HepG2 (cell line): ENCODE data around the gene KIRREL3. TPM values are rescaled to one million over a fixed set of nuclear protein-coding genes. Genes with fewer than 3 reads are reported as not detected.

Experiments
- ATAC-seq: fragments of 200-7000 bp; cut with Tn5 transposase; 3 replicates; pipeline ENCODE4 v1.9.1; 2020; ENCODE audit warnings: mild to moderate bottlenecking, moderate library complexity
- BruUV-seq: library from RNA; stranded (reverse); fragments of 400-500 nt; replicated peaks from 2 replicates; lab custom pipeline; 2021; lab: Mats Ljungman, UMichigan
- CTCF ChIA-PET: fragments of 300-600 bp; formaldehyde crosslinking; extraction: SDS; loops from one replicate; lab custom pipeline; 2021; ENCODE audit warnings: low total read pairs, inconsistent platforms, low intra/inter-chr PET ratio; lab: Yijun Ruan, JAX
- POLR2A ChIA-PET: fragments of 350-600 bp; sonication (Branson Sonifier 250); formaldehyde crosslinking; loops from one replicate; lab custom pipeline; 2020; ENCODE audit warnings: antibody characterized with exemption, inconsistent platforms; lab: Yijun Ruan, JAX
- DNase-seq: peaks from one replicate; pipeline ENCODE4 v3.0.0-alpha.2; 2015; ENCODE audit warnings: low spot score
- FAIRE-seq: peaks from 3 replicates; lab custom pipeline; 2011; peaks lifted over from hg19 to GRCh38; lab: Jason Lieb, UNC
- H2AFZ ChIP-seq: one replicate; pipeline ENCODE4 v1.6.1; 2011; ENCODE audit warnings: low read length, inconsistent platforms
- H3K27ac ChIP-seq: fragments of 300-600 bp; 3 replicates; pipeline ENCODE4 v1.8.0; 2011; ENCODE audit warnings: mixed run types, mild to moderate bottlenecking, mixed read lengths, low read length, inconsistent platforms; ENCODE audit not compliant: insufficient read depth; ENCODE audit errors: extremely low read length
- H3K27me3 ChIP-seq, 2 experiments: fragments of 200-600 bp in 1 of 2; 2 replicates in 1 of 2; 3 replicates in 1 of 2; pipeline versions ENCODE4 v1.6.0 to v1.8.0; 2011; ENCODE audit warnings: low read length in 2 of 2, mild to moderate bottlenecking in 2 of 2, moderate library complexity in 2 of 2, inconsistent platforms in 1 of 2; ENCODE audit not compliant: insufficient read depth in 2 of 2, control insufficient read depth in 1 of 2
- H3K36me3 ChIP-seq, 2 experiments: fragments of 200-600 bp in 1 of 2; replicated peaks in 1 of 2; 2 replicates in 1 of 2; 3 replicates in 1 of 2; pipeline versions ENCODE4 v1.5.1 to v1.8.0; 2011; ENCODE audit warnings: low read length in 2 of 2, inconsistent platforms in 1 of 2; ENCODE audit not compliant: insufficient read depth in 2 of 2, control insufficient read depth in 1 of 2
- H3K4me1 ChIP-seq: 2 replicates; pipeline ENCODE4 v1.5.1; 2012; ENCODE audit warnings: low read length, inconsistent platforms; ENCODE audit not compliant: insufficient read depth
- H3K4me2 ChIP-seq: 2 replicates; pipeline ENCODE4 v1.6.0; 2011; ENCODE audit warnings: low read depth, low read length, inconsistent platforms
- H3K4me3 ChIP-seq, 3 experiments: fragments of 200-600 bp in 1 of 3; sonication (generic), shearing (Covaris generic) in 1 of 3; replicated peaks in 1 of 3; 2 replicates each; pipeline ENCODE4 v1.5.1; 2011 to 2016; ENCODE audit warnings: low read length in 3 of 3, inconsistent platforms in 2 of 3, low read depth in 2 of 3, mild to moderate bottlenecking in 2 of 3, control low read depth in 1 of 3, mixed read lengths in 1 of 3; ENCODE audit not compliant: insufficient read depth in 1 of 3
- H3K79me2 ChIP-seq: one replicate; pipeline ENCODE4 v1.6.1; 2011; ENCODE audit warnings: low read length, inconsistent platforms; ENCODE audit not compliant: insufficient read depth
- H3K9ac ChIP-seq: 2 replicates; pipeline ENCODE4 v1.6.0; 2011; ENCODE audit warnings: mild to moderate bottlenecking, low read depth, low read length, inconsistent platforms; ENCODE audit not compliant: insufficient read depth
- H3K9me3 ChIP-seq: 2 replicates; pipeline ENCODE4 v1.5.1; 2012; ENCODE audit warnings: mild to moderate bottlenecking, low read length
- H4K20me1 ChIP-seq: 2 replicates; pipeline ENCODE4 v1.6.0; 2011; ENCODE audit warnings: inconsistent platforms, mild to moderate bottlenecking, low read length, moderate library complexity; ENCODE audit not compliant: insufficient read depth
- CREB1 ChIP-seq, 2 experiments: fragments of 450-650 bp in 1 of 2; IDR thresholded peaks; 2 replicates each; pipeline ENCODE4 v1.6.1; 2016 to 2017; ENCODE audit warnings: control low read depth in 1 of 2, mild to moderate bottlenecking in 1 of 2, missing compliant biosample characterization in 1 of 2, missing genetic modification characterization in 1 of 2
- FOXM1 ChIP-seq: sonication (generic); formaldehyde crosslinking; IDR thresholded peaks from 2 replicates; pipeline ENCODE4 v1.5.0; 2020; ENCODE audit warnings: missing genetic modification reagents
- GABPB1 ChIP-seq: IDR thresholded peaks from 2 replicates; pipeline ENCODE4 v1.6.1; 2016; ENCODE audit warnings: mild to moderate bottlenecking, missing genetic modification reagents, moderate library complexity, missing compliant biosample characterization
- HNF4A ChIP-seq: sonication (generic); formaldehyde crosslinking; IDR thresholded peaks from 2 replicates; pipeline ENCODE4 v1.4.0; 2020; ENCODE audit warnings: missing genetic modification reagents
- ZNF780A ChIP-seq: sonication (generic); formaldehyde crosslinking; IDR thresholded peaks from 2 replicates; pipeline ENCODE4 v1.8.0; 2022; ENCODE audit warnings: mild to moderate bottlenecking, missing genetic modification reagents, moderate library complexity
- ZSCAN9 ChIP-seq: IDR thresholded peaks from 2 replicates; pipeline ENCODE4 v1.6.1; 2016; ENCODE audit warnings: borderline replicate concordance
- WGBS: methylation state at CpG from one replicate; pipeline ENCODE4 v1.1.6; 2017; ENCODE audit warnings: low lambda C conversion rate; 5-methylcytosine and 5-hydroxymethylcytosine counted together
- in situ Hi-C: cut with HindIII; loops from 2 replicates; pipeline ENCODE4 v1.10.0; 2017; ENCODE audit warnings: low pct_unique_long_range_greater_than_20kb; ENCODE audit not compliant: extremely low pct_ligation_motif_present
- intact Hi-C: fragments of 100-400 bp; cut with micrococcal nuclease; formaldehyde crosslinking; loops from one replicate; pipeline ENCODE4 v1.10.0; 2022; ENCODE audit not compliant: unreplicated experiment
- polyA plus RNA-seq, 8 experiments: library from polyadenylated mRNA; depleted of rRNA in 3 of 8; stranded (reverse) in 7 of 8; unstranded in 1 of 8; fragments of >200 nt; fragmentation: Illumina TruSeq in 4 of 8; extraction: Trizol in 4 of 8; gene quantifications; 2 replicates each; pipeline versions ENCODE4 v1.2.1 to v1.2.3, GENCODE V29; 2011 to 2016; ENCODE audit warnings: low read depth in 4 of 8, missing spikeins in 1 of 8, mixed read lengths in 1 of 8; ENCODE audit not compliant: insufficient read depth in 1 of 8
- total RNA-seq, 5 experiments: library from RNA; depleted of rRNA; stranded (reverse); fragments of >200 nt; fragmentation: Illumina TruSeq; extraction: Trizol; gene quantifications; 2 replicates each; pipeline ENCODE4 v1.2.3, GENCODE V29; 2016; ENCODE audit warnings: low read depth in 1 of 5

The KIRREL3 gene
- total and polyA plus RNA-seq, 2 of the 13 experiments (the other 11 are each of a cell fraction or from before 2014, with no cell fraction given) = not detected

DNA sequence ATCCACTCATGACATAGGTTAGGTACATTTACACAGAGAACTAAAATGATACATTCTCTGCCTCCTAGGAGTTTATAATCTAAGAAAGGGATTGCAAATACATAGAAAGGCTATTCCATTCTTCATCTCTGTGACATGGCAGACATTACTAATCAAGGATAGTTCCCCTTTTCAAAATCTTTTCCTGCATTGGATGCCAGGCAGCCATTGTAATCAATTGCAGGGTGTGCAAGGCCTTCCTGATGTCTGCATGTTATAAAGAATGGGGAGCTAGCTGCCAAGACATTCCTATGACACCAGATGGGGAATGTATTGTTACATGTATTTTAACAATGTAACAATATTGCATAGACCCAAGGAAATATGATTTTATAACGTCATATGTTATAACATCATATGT lies 82.0 kb downstream of the KIRREL3 start:
- CTCF ChIA-PET = no interaction called here
- H3K36me3 ChIP-seq = no peaks in the 10 kb centered on the region
- no peaks in the 10 kb centered on the region for H3K4me1 ChIP-seq
- FAIRE-seq (no peak), DNase-seq (no peak), ATAC-seq (no peak)
- no peak overlapping the region for H3K9ac ChIP-seq
- H3K27ac ChIP-seq = no peak overlapping the region
- no peak overlapping the region for H2AFZ ChIP-seq
- H3K9me3 ChIP-seq = no peaks in the 10 kb centered on the region
- no peaks in the 10 kb centered on the region for H3K27me3 ChIP-seq
- no peak for TF ChIP-seq GABPB1 (CRISPR knock-in tag)
- no peak overlapping the region for H3K4me3 ChIP-seq
- no TSS peak for BruUV-seq
- POLR2A ChIA-PET = no interaction called here
- in situ Hi-C loops (no loop called here), intact Hi-C loops (no loop called here)
- WGBS = 0% methylated on average over 1 of the region's 1 CpG
- no peaks in the 10 kb centered on the region for H3K79me2 ChIP-seq
- H3K4me2 ChIP-seq = no peak overlapping the region
- H4K20me1 ChIP-seq = no peaks in the 10 kb centered on the region

DNA sequence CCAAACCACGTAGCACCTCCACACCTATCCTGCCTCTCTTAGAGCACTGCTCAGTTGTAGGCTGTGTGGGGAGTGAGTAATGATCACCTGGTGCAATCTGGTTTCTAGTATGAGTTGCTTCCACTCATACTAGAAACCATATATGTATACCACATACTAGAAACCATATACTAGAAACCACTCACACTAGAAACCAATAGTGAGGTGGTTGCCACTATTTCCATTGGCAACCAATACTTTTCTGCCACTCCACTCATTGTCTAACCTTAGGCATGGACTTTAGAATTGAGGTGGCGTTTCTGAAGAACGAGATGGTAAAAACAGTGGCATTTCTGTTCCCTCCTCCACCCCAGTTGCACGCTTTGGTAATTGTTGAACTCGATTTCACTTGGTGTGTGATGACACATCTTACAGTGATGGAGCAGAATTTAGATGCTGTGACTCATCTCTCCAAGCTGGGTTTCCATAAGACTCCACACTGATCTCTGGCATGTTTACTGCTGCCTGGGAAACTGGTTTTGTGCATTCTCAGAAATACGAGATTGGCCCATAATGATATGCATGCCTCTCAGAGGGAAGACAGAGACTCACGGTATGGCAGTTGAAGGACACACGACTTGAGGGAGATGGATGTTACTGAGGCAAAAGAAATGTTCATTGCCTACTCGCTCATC lies 82.9 kb downstream of the KIRREL3 start:
- FAIRE-seq = no peak

More for the DNA sequence above, 82.9 kb downstream of the KIRREL3 start:
- CTCF ChIA-PET = no interaction called here
- Histone ChIP-seq H3K4me3 (no peak overlapping the region), H3K79me2 (no peaks in the 10 kb centered on the region), H3K27ac (no peak overlapping the region), H3K4me1 (no peaks in the 10 kb centered on the region), H3K9me3 (no peaks in the 10 kb centered on the region), H3K27me3 (no peaks in the 10 kb centered on the region; a peak in 1 of 5 replicates), H2AFZ (no peak overlapping the region), H3K4me2 (no peak overlapping the region), H3K36me3 (no peaks in the 10 kb centered on the region), H4K20me1 (no peaks in the 10 kb centered on the region), H3K9ac (no peak overlapping the region)
- DNase-seq = no peak
- in situ Hi-C loops = no loop called here
- ATAC-seq = no peak
- intact Hi-C loops = no loop called here
- POLR2A ChIA-PET = no interaction called here
- TF ChIP-seq FOXM1 (no peak), ZNF780A (CRISPR knock-in tag) (no peak), HNF4A (no peak), ZSCAN9 (CRISPR knock-in tag) (no peak), CREB1 (IDR thresholded peaks at IDR 0.05) (0 out of 2 replicates have a peak, but pooled peaks have one; percentile 5), CREB1 (CRISPR knock-in tag; IDR thresholded peaks at IDR 0.05) (no peak)
- 5% methylated on average over 9 of the region's 9 CpGs for WGBS
- BruUV-seq = no TSS peak
